Effector memory CD4-positive, alpha-beta T cell (primary cell): Measurements from ENCODE around the gene GLT1D1.

ENCODE experiments used
- DNase-seq, 3 donors: peaks; one replicate each; pipeline ENCODE4 v3.0.0-alpha.2; 2020
- H3K27ac ChIP-seq: 2 replicates; pipeline ENCODE4 v1.7.0; 2013; ENCODE audit warnings: mild to moderate bottlenecking, low read length, moderate library complexity; ENCODE audit not compliant: insufficient read depth, poor library complexity, severe bottlenecking
- H3K27me3 ChIP-seq: replicated peaks from 2 replicates; pipeline ENCODE4 v1.7.0; 2013; ENCODE audit warnings: mild to moderate bottlenecking, low read length; ENCODE audit not compliant: insufficient read depth, control insufficient read depth, poor library complexity, severe bottlenecking
- H3K36me3 ChIP-seq: 2 replicates; pipeline ENCODE4 v1.7.0; 2013; ENCODE audit warnings: mild to moderate bottlenecking, low read length, moderate library complexity; ENCODE audit not compliant: control insufficient read depth, insufficient read depth
- H3K4me1 ChIP-seq: 2 replicates; pipeline ENCODE4 v1.7.0; 2013; ENCODE audit warnings: low read length, mild to moderate bottlenecking; ENCODE audit not compliant: control insufficient read depth, insufficient read depth, poor library complexity, severe bottlenecking
- H3K4me3 ChIP-seq: 2 replicates; pipeline ENCODE4 v1.7.0; 2013; ENCODE audit warnings: low read length, low read depth, mild to moderate bottlenecking; ENCODE audit not compliant: insufficient read depth, poor library complexity, severe bottlenecking
- H3K9me3 ChIP-seq: 2 replicates; pipeline ENCODE4 v1.7.0; 2013; ENCODE audit warnings: mild to moderate bottlenecking, low read length, moderate library complexity; ENCODE audit not compliant: control insufficient read depth

The GLT1D1 gene

GRCh38 chr12:128867466-128867865 lies 14.2 kb downstream of the GLT1D1 start:
- DNase-seq, result no peak
- no peaks in the 10 kb centered on the region for H3K9me3 ChIP-seq
- no peaks in the 10 kb centered on the region for H3K27me3 ChIP-seq
- H3K36me3 ChIP-seq, result no peaks in the 10 kb centered on the region
- no peak overlapping the region for H3K4me3 ChIP-seq
- no peaks in the 10 kb centered on the region for H3K4me1 ChIP-seq
- no peak overlapping the region for H3K27ac ChIP-seq

GRCh38 chr12:128871516-128871892 lies 18.2 kb downstream of the GLT1D1 start:
- no peak overlapping the region for H3K4me3 ChIP-seq
- no peaks in the 10 kb centered on the region for H3K4me1 ChIP-seq
- DNase-seq, result no peak
- H3K27me3 ChIP-seq, result no peaks in the 10 kb centered on the region
- no peaks in the 10 kb centered on the region for H3K9me3 ChIP-seq
- H3K36me3 ChIP-seq, result no peaks in the 10 kb centered on the region
- no peak overlapping the region for H3K27ac ChIP-seq

- no peaks in the 10 kb centered on the region for H3K36me3 ChIP-seq
- H3K27me3 ChIP-seq, result no peaks in the 10 kb centered on the region
- no peak for DNase-seq
- H3K9me3 ChIP-seq, result no peaks in the 10 kb centered on the region
- H3K4me1 ChIP-seq, result no peaks in the 10 kb centered on the region
- H3K4me3 ChIP-seq, result no peak overlapping the region
- H3K27ac ChIP-seq, result no peak overlapping the region
Observed at GRCh38 chr12:128872303-128872702, 19.0 kb downstream of the GLT1D1 start.

- Histone ChIP-seq H3K36me3 (no peaks in the 10 kb centered on the region), H3K4me1 (no peaks in the 10 kb centered on the region), H3K27ac (no peak overlapping the region), H3K9me3 (no peaks in the 10 kb centered on the region), H3K4me3 (no peak overlapping the region), H3K27me3 (no peaks in the 10 kb centered on the region)
- no peak for DNase-seq
Observed at GRCh38 chr12:128876559-128876958, 23.3 kb downstream of the GLT1D1 start.

- no peaks in the 10 kb centered on the region for H3K9me3 ChIP-seq
- no peak overlapping the region for H3K27ac ChIP-seq
- no peaks in the 10 kb centered on the region for H3K27me3 ChIP-seq
- no peak overlapping the region for H3K4me3 ChIP-seq
- H3K4me1 ChIP-seq, result no peaks in the 10 kb centered on the region
- DNase-seq, result no peak
- no peaks in the 10 kb centered on the region for H3K36me3 ChIP-seq
Observed at GRCh38 chr12:128879898-128880764, 26.9 kb downstream of the GLT1D1 start.

GRCh38 chr12:128891856-128892255 lies 38.6 kb downstream of the GLT1D1 start:
- Histone ChIP-seq H3K4me3 (no peak overlapping the region), H3K36me3 (no peaks in the 10 kb centered on the region), H3K4me1 (no peaks in the 10 kb centered on the region), H3K9me3 (no peaks in the 10 kb centered on the region), H3K27ac (no peak overlapping the region), H3K27me3 (no peaks in the 10 kb centered on the region)
- no peak for DNase-seq

- DNase-seq, result no peak
Observed at GRCh38 chr12:128903236-128903635, 50.0 kb downstream of the GLT1D1 start.

GRCh38 chr12:128905003-128905544 lies 51.8 kb downstream of the GLT1D1 start:
- Histone ChIP-seq H3K36me3 (no peaks in the 10 kb centered on the region), H3K9me3 (no peaks in the 10 kb centered on the region), H3K4me1 (no peaks in the 10 kb centered on the region), H3K27ac (no peak overlapping the region), H3K4me3 (no peak overlapping the region), H3K27me3 (no peaks in the 10 kb centered on the region)
- no peak for DNase-seq

More at GRCh38 chr12:128903236-128903635, 50.0 kb downstream of the GLT1D1 start:
- Histone ChIP-seq H3K4me3 (no peak overlapping the region), H3K36me3 (no peaks in the 10 kb centered on the region), H3K27me3 (no peaks in the 10 kb centered on the region), H3K27ac (no peak overlapping the region), H3K4me1 (no peaks in the 10 kb centered on the region), H3K9me3 (no peaks in the 10 kb centered on the region)

- H3K27me3 ChIP-seq, result no peaks in the 10 kb centered on the region
- H3K27ac ChIP-seq, result no peak overlapping the region
- no peaks in the 10 kb centered on the region for H3K9me3 ChIP-seq
- H3K4me1 ChIP-seq, result no peaks in the 10 kb centered on the region
- H3K36me3 ChIP-seq, result no peaks in the 10 kb centered on the region
- H3K4me3 ChIP-seq, result no peak overlapping the region
- no peak for DNase-seq
Observed at GRCh38 chr12:128906485-128907137, 53.3 kb downstream of the GLT1D1 start.

GRCh38 chr12:128908254-128908653 lies 55.0 kb downstream of the GLT1D1 start:
- Histone ChIP-seq H3K27ac (no peak overlapping the region), H3K27me3 (no peaks in the 10 kb centered on the region), H3K4me1 (no peaks in the 10 kb centered on the region), H3K4me3 (no peak overlapping the region), H3K36me3 (no peaks in the 10 kb centered on the region), H3K9me3 (no peaks in the 10 kb centered on the region)
- DNase-seq, result no peak
